SH-SY5Y (cell line): ENCODE results near the gene OLFM1.

ENCODE experiments used
- GATA2 ChIP-seq: IDR thresholded peaks from 2 replicates; pipeline ENCODE4 v1.6.1; 2011; ENCODE audit warnings: mild to moderate bottlenecking, low read depth, low read length
- GATA3 ChIP-seq: IDR thresholded peaks from 2 replicates; pipeline ENCODE4 v1.6.1; 2011; ENCODE audit warnings: low read depth, mild to moderate bottlenecking, low read length, moderate library complexity

DNA sequence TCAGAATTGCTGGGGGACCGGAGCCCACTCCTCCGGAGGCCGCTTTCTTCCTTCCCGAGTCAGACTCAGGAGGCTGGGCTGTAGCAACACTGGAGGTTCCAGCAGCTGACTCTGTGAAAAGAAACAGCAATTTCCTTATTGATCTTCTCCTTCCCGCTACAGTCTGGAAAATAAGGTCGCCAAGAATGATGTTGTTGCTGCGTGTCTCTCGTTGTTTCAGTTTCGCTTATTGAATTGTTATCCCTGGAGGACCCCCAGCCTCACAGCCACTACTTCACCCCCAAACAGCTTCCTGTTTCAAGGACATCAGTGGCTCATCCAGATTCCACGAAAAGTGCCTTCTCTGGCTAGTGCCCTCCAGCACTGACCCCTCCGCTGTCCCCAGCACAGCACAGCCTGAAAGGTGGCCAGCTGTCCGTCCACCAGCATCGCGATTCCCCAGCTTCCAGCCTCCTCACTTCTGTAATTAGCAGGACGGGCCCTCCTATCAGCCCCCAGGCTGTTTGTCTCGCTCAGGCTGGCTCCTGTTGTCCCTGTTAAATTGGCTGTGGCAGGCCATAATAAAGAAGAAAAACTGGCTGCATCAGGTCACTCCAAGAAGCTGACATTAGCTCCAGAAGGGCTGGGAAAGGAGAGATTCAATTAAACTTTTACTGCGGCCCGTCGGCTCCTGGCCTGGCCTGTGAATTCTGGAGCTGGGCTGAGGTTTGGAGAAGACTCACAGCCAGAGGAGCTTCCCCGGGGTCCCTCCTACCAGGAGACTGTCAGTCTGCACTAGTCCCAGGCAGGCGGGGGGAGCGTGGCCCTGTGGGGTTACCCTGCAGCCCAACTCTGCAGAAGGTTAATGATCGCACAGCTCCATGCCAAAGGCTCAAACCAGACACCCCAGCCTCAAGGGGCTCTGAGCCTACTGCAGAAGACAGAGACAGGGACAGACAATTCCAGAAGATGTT lies 40.5 kb downstream of the OLFM1 start:
- TF ChIP-seq GATA2 (no peak), GATA3 (no peak)
